Putamen (tissue), 1 donor: ENCODE data around the gene NUP107.

ENCODE experiments used
- DNase-seq: peaks from one replicate; pipeline ENCODE4 v3.0.0-alpha.2; 2016; ENCODE audit warnings: low spot score

The NUP107 gene

DNA sequence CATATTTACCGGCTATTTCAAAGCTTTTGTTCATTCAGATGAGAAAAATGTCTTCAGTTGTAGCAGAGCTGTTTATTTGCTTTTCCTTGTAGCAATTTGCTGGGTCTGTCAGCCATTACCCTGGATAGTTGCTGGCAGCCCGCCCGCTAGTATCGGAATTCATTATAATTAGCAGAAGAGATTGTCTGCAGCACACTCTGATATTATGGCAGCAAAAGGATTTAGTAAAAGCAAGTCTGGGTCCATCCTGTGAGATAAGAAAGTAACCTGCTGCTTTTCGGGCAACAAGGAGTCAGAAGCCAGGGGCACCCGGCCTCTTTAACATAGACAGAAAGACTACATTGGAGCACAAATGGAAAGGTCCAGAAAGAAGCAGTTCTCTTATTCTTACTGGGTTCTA lies 53.1 kb downstream of the NUP107 start:
- DNase-seq, result no peak

DNA sequence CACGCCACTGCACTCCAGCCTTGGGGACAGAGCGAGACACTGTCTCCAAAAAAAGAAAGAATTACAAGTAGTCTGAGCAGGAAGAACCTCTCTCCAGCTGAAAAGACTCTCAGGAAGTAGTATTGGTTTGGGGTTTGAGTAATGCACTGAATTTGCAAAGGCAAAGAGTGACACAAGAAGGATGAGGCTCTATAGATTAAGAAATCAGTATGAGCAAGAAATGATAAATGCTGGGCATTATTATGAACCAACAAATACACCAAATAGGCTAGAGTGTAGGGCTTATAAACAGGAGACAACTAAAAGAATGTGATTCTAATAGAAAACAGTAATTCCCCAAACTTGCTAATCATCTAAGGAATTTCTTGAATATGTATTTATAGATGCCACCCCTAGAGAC lies 56.6 kb downstream of the NUP107 start:
- DNase-seq, result no peak

DNA sequence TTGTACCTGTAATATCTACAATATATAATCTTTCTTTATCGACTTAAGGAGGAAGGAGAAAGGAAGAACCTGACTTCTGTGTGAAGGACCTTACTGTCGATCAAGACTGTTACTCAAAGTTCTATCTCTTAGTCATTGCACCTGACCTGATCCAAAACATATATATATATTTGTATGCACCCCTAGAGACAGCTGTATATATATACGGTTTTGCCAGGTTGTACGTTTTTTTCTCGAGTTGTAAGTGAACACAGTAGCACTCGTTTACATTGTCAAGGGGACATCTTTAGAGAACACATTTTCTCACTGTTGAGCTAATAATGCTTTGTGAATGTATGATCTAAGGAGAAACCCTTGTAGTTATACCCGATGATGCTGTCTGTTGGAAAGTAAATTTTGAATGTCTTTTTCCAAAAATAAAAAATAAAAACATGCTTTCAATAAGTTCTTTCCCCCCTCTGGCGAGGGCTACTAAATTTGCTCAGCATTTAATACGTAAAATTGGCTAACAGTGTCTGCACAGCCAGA lies 58.7 kb downstream of the NUP107 start:
- no peak for DNase-seq

GRCh38 chr12:68745904-68746571 lies 59.3 kb downstream of the NUP107 start, which contains the start of gene SLC35E3:
Gene SLC35E3, plus strand, starts transcription at chr12:68746176. Its CDS starts 202 bp downstream, at chr12:68746378.
- DNase-seq, result peak; percentile 94

GRCh38 chr12:68746572-68747180 lies 59.9 kb downstream of the NUP107 start:
- DNase-seq, result peak; percentile 36

- no peak for DNase-seq
These were observed 62.7 kb downstream of the NUP107 start for GRCh38 chr12:68749443-68749842.

DNA sequence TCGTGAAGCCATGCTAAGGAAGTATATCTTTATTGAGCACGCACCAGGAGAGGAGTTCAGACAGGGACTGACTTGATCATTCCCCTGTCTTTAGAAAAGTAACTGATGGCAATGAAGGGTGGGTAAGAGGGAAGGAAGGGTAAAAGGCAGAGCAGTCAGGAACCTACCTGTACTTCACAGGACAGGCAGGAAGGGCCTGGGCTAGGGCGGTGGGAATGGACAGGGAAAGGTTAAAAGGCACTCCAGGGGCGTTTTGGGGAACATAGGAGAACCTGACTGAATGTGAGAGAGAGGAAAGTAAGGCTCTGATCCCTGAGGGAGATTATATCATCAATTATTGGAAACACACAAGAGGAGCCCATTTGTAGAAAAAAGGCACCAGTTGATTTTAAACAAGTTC lies 63.1 kb downstream of the NUP107 start:
- DNase-seq, result no peak

- DNase-seq, result peak; percentile 6
These were observed 63.7 kb downstream of the NUP107 start for GRCh38 chr12:68750506-68750905.

GRCh38 chr12:68755536-68756243 lies 68.9 kb downstream of the NUP107 start:
- no peak for DNase-seq

GRCh38 chr12:68759852-68760251 lies 73.1 kb downstream of the NUP107 start:
- DNase-seq, result no peak

- no peak for DNase-seq
These were observed 74.1 kb downstream of the NUP107 start for GRCh38 chr12:68760806-68761441.

DNA sequence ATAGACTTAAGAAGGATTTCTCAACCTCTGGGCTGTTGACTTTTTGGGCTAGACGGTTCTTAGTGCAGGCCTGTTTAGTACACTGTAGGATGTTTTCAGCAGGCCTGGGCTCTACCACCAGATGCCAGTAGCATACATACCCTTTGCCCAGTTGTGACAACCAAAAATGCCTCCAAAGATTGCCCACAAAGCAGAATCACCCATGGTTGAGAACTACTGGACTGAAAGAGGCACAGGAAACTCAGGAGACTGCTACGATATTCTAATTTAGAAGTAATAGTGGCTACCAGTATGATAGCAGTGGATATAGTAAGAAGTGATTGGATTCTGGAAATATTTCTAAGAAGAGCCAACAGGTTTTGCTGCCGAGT lies 74.6 kb downstream of the NUP107 start:
- DNase-seq, result no peak

DNA sequence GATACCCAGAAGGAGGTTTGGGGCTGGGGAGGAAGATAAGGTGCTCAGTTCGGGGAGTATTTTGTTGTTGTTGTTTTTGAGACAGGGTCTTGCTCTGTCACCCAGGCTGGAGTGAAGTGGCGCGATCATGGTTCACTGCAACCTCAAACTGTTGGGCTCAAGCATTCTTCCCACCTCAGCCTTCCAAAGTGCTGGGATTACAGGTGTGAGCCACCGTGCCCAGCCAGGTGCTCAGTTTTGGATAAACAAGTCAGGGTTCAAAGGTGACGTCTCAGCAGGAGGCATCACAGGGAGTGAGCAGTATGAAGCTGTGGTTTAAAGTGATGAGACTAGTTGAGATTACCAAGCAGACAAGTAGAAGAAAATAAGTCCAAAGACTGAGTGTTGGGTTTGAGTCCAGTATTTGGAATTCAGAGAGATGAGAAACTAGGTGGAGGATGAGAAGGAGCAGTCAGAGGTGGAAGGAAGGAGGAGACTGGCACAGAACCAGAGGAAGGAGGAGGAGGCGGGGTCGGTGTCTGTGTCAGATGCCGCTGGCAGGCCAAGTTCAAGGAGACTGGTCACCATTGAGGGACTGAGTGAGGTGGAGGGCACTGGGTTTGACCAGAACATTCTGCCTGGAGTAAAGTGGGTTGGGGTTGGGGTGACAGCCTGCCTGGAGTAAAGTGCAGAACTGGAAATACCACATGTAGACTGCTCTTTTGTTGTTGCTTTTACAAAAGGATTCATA lies 75.3 kb downstream of the NUP107 start:
- DNase-seq, result no peak

DNA sequence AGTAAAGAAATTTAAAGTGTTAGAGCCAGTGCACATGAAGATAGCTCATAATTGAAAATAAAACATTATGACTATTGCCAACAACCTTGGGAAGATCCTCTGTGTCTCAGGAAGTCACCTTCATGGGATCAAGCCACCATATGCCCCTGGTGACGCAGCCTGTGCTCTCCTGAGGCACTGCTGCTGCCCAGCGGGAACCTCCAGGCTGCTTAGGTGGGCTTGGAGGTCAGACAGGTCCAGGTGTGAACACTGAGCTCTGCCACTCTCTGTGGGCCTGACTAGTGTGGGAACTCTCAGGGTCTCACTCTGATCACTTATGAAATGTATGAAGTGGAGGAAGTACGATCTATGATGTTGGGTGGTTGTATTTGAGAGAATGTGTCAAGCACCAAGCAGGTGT lies 75.9 kb downstream of the NUP107 start:
- no peak for DNase-seq

DNA sequence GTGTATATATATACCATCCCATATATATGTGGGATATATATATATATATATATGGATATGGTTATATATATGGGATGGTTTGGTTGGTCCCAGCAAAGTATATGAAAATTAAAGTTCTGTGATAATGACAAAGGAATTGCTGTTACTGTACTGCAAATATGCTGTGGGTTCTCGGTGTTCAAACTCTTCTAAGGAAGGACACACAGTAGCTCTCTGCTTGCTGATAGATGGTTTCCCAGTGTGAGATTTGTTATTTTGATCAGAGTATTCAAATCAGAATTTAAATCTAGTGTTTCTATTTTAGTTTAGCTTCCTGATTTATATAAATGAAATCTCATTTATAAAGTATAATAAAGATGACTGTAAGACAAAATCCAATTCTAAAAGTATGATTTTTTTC lies 78.9 kb downstream of the NUP107 start:
- DNase-seq, result no peak

DNA sequence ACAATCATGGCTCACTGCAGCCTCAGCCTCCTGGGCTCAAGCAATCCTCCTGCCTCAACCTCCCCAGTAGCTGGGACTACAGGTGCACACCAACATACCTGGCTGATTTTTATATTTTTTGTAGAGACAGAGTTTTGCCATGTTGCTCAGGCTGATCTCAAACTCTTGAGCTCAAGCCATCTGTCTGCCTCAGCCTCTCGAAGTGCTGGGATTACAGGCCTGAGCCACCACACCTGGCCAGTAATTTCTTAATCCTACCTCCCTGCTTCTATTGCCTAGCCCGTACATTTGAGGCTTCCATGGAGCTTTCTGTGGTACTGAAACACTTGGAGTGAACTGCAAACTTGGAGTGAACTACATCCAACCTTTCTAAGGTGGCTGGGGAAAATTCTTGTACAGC lies 79.9 kb downstream of the NUP107 start:
- DNase-seq, result no peak

- DNase-seq, result no peak
These were observed 80.4 kb downstream of the NUP107 start for GRCh38 chr12:68767191-68767590.

DNA sequence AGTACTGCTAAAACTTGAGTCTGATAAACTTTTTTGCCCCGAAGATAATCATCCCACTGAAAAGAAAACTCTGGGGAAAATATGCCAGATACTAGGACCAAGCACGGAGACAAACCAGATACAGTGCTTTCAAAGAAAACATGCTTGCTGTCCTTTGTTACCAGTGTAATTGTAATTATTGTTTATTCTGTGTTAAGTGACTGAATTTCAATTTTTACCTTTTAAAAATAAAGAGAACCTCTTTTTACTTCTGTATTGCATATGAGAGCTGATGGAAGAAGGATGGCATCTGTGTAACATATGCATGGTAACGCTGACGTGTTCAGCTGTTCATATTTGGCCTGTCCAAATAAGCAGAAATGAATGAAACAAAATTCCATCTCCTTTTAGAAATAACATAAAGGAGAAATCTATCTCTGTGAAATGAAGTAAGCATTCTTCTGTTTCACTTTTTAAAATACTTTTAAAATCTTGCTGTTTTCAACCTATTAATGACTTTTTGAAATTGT lies 81.7 kb downstream of the NUP107 start:
- no peak for DNase-seq

GRCh38 chr12:68769941-68770340 lies 83.2 kb downstream of the NUP107 start:
- DNase-seq, result no peak

- DNase-seq, result no peak
These were observed 84.6 kb downstream of the NUP107 start for GRCh38 chr12:68771223-68771925.

GRCh38 chr12:68772714-68773113 lies 85.9 kb downstream of the NUP107 start:
- no peak for DNase-seq
